ENCODE results near the gene PTTG1. TPM values are rescaled to one million over a fixed set of nuclear protein-coding genes. Genes with fewer than 3 reads are reported as not detected.

PTTG1 gene
- total and polyA plus RNA-seq, 2 donors (not counting 1 experiment from before 2014, with no cell fraction given), result 8.1 to 15.4 TPM

DNA sequence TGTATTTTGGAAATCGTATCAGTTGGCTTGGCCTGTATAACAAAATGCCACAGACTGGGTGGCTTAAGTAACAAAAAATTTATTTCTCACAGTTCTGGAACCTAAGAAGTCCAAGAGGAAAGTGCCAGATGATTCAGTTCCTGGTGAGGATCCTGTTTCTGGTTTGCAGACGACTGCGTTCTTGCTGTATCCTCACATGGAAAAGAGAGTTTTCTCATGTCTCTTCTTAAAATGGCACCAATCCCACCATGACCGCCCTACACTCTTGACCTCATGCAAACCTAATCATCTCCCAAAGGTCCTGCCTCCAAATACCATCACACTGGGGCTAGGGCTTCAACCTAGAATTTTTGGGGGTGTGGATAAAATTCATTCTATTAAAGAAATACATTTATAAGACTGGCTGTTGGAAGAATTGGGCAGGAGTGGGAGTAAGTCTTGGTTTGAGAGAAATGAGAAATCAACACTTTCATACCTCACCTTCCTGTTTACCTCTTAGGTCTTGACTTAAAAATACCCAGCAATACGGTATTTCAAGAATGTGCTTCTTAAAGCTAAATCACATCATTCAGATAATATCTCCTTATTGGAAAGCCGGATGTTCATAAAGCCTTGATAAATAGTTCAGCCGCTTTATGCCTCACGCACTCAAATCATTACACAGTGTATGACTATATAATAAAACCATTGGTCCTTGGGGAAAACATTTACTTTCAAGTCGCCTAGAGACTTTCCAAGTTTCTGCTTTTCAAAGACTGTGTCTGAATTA is 28.7 kb downstream of the PTTG1 start:
- no peaks in the 10 kb centered on the region for H3K9me3 ChIP-seq (ENCODE audit: control extremely low read depth in 1 of 3, control insufficient read depth in 2 of 3, insufficient read depth in 1 of 3, low read length in 2 of 3)
- no peak overlapping the region for H3K4me3 ChIP-seq (ENCODE audit: control extremely low read depth in 1 of 5, extremely low read depth in 1 of 5, insufficient read depth in 1 of 5, low read depth in 2 of 5, low read length in 4 of 5)
- no peak for ATAC-seq (ENCODE audit: low read depth)
- Mint-ChIP-seq H3K9me3 (ENCODE audit: insufficient read depth) (no peaks in the 10 kb centered on the region), H3K27ac (no peak overlapping the region), H3K4me3 (no peak overlapping the region), H3K27me3 (peaks cover 3% of the 10 kb centered on the region), H3K4me1 (peaks cover 10% of the 10 kb centered on the region)
- no peaks in the 10 kb centered on the region for H3K79me2 ChIP-seq (ENCODE audit: control insufficient read depth, insufficient read depth, low read length)
- no peak overlapping the region for H3K27ac ChIP-seq (ENCODE audit: low read length in 2 of 2)
- no peak overlapping the region for H3K9ac ChIP-seq (ENCODE audit: low read length)
- H3K4me2 ChIP-seq (replicated peaks; ENCODE audit: low read depth, low read length, poor library complexity, severe bottlenecking), result no peak overlapping the region
- no peaks in the 10 kb centered on the region for H3K36me3 ChIP-seq (replicated peaks in 1 of 2; ENCODE audit: control extremely low read depth in 1 of 2, control insufficient read depth in 1 of 2, extremely low read depth in 1 of 2, insufficient read depth in 2 of 2, low read length in 1 of 2)
- peaks cover 0 to 6% (median 0%) of the 10 kb centered on the region in 4 experiments for H3K27me3 ChIP-seq (replicated peaks in 1 of 4; ENCODE audit: control extremely low read depth in 1 of 4, control insufficient read depth in 3 of 4, insufficient read depth in 4 of 4, low read length in 3 of 4)
- peaks cover 2 to 5% of the 10 kb centered on the region in 2 donors for H3K4me1 ChIP-seq (ENCODE audit: control insufficient read depth in 2 of 2, insufficient read depth in 2 of 2, low read length in 2 of 2)
- TF ChIP-seq CTCF (IDR thresholded peaks at IDR 0.05) (no peak), EZH2 (IDR thresholded peaks at IDR 0.05; ENCODE audit: borderline replicate concordance, insufficient read depth, low read depth, low read length, poor library complexity, severe bottlenecking) (no peak)
- 67% methylated on average over 3 of the region's 9 CpGs for WGBS (ENCODE audit: insufficient coverage)
- no peak overlapping the region for H2AFZ ChIP-seq (ENCODE audit: insufficient read depth, low read depth, low read length, poor library complexity, severe bottlenecking)
- POLR2A ChIA-PET, result no interaction called here
- H4K20me1 ChIP-seq (ENCODE audit: control insufficient read depth, insufficient read depth, low read length, poor library complexity, severe bottlenecking), result no peaks in the 10 kb centered on the region
- intact Hi-C loops (cut with micrococcal nuclease), result no loop called here
- DNase-seq, result no peak
- CTCF ChIA-PET, result no interaction called here

DNA sequence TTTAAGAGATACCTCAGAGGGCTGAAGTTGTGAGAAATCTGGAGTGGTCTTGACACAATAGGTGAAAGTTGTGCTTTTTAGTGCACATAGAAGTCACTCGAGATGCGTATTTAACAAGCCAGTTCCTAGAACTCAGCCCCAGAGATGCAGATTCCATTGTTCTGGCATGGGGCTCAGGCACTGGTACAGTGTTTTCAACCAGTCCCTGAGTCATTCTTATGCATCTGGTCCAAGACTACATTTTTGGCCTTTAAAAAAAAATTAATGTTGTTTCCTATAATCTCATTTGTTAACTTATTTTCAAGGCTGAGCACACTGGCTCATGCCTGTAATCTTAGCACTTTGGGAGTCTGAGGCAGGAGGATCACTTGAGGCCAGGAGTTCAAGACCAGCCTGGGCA is 29.6 kb downstream of the PTTG1 start:
- no peak overlapping the region for H3K27ac Mint-ChIP-seq
- Histone ChIP-seq H3K9ac (ENCODE audit: low read length) (no peak overlapping the region), H3K27ac (ENCODE audit: low read length in 2 of 2) (no peak overlapping the region), H3K79me2 (ENCODE audit: control insufficient read depth, insufficient read depth, low read length) (no peaks in the 10 kb centered on the region), H3K27me3 (replicated peaks in 1 of 4; ENCODE audit: control extremely low read depth in 1 of 4, control insufficient read depth in 3 of 4, insufficient read depth in 4 of 4, low read length in 3 of 4) (peaks cover 0 to 9% (median 0%) of the 10 kb centered on the region in 4 experiments), H3K4me1 (ENCODE audit: control insufficient read depth in 2 of 2, insufficient read depth in 2 of 2, low read length in 2 of 2) (peaks cover 2 to 5% of the 10 kb centered on the region in 2 donors), H2AFZ (ENCODE audit: insufficient read depth, low read depth, low read length, poor library complexity, severe bottlenecking) (no peak overlapping the region), H3K9me3 (ENCODE audit: control extremely low read depth in 1 of 3, control insufficient read depth in 2 of 3, insufficient read depth in 1 of 3, low read length in 2 of 3) (no peaks in the 10 kb centered on the region), H4K20me1 (ENCODE audit: control insufficient read depth, insufficient read depth, low read length, poor library complexity, severe bottlenecking) (no peaks in the 10 kb centered on the region), H3K4me3 (ENCODE audit: control extremely low read depth in 1 of 5, extremely low read depth in 1 of 5, insufficient read depth in 1 of 5, low read depth in 2 of 5, low read length in 4 of 5) (no peak overlapping the region), H3K4me2 (replicated peaks; ENCODE audit: low read depth, low read length, poor library complexity, severe bottlenecking) (no peak overlapping the region), H3K36me3 (replicated peaks in 1 of 2; ENCODE audit: control extremely low read depth in 1 of 2, control insufficient read depth in 1 of 2, extremely low read depth in 1 of 2, insufficient read depth in 2 of 2, low read length in 1 of 2) (no peaks in the 10 kb centered on the region)
- CTCF ChIA-PET, result no interaction called here
- intact Hi-C loops (cut with micrococcal nuclease), result no loop called here
- H3K9me3 Mint-ChIP-seq (ENCODE audit: insufficient read depth), result no peaks in the 10 kb centered on the region
- ATAC-seq (ENCODE audit: low read depth), result no peak
- H3K4me1 Mint-ChIP-seq, result peaks cover 12% of the 10 kb centered on the region
- POLR2A ChIA-PET, result no interaction called here
- TF ChIP-seq CTCF (IDR thresholded peaks at IDR 0.05) (no peak), EZH2 (IDR thresholded peaks at IDR 0.05; ENCODE audit: borderline replicate concordance, insufficient read depth, low read depth, low read length, poor library complexity, severe bottlenecking) (no peak)
- peaks cover 5% of the 10 kb centered on the region for H3K27me3 Mint-ChIP-seq
- no peak overlapping the region for H3K4me3 Mint-ChIP-seq
- no peak for DNase-seq
- WGBS (ENCODE audit: insufficient coverage), result 96% methylated on average over 2 of the region's 2 CpGs

Data from B cell (primary cell).